GM12801 (cell line): ENCODE measurements around the gene SH3BGRL2.

Experiments
- CTCF ChIP-seq: IDR thresholded peaks from one replicate; pipeline ENCODE4 v1.5.1; 2011; ENCODE audit warnings: control low read depth; ENCODE audit not compliant: insufficient read length; ENCODE audit errors: extremely low read depth

SH3BGRL2 gene

GRCh38 chr6:79608334-79609224 is 22.6 kb upstream of the SH3BGRL2 start:
- no peak for TF ChIP-seq CTCF

- no peak for TF ChIP-seq CTCF
Measured at GRCh38 chr6:79609225-79609595, 21.9 kb upstream of the SH3BGRL2 start.

GRCh38 chr6:79610306-79611009 is 20.7 kb upstream of the SH3BGRL2 start:
- no peak for TF ChIP-seq CTCF

- TF ChIP-seq CTCF: no peak
Measured at GRCh38 chr6:79612457-79612856, 18.7 kb upstream of the SH3BGRL2 start.

- TF ChIP-seq CTCF: no peak
Measured at GRCh38 chr6:79612918-79613317, 18.2 kb upstream of the SH3BGRL2 start.

- TF ChIP-seq CTCF: no peak
Measured at GRCh38 chr6:79613912-79614311, 17.2 kb upstream of the SH3BGRL2 start.
